BE2C (cell line): ENCODE data around the gene SWSAP1.

ENCODE experiments used
- DNase-seq: peaks from one replicate; pipeline ENCODE4 v3.0.0-alpha.2; 2020
- H3K27me3 ChIP-seq: fragments of 250-450 bp; sonication (Bioruptor Pico); 2 replicates; pipeline ENCODE4 v1.5.1; 2020; ENCODE audit warnings: mild to moderate bottlenecking
- H3K36me3 ChIP-seq: fragments of 250-450 bp; sonication (Bioruptor Pico); 2 replicates; pipeline ENCODE4 v1.5.1; 2020; ENCODE audit warnings: mild to moderate bottlenecking
- H3K4me1 ChIP-seq: fragments of 250-450 bp; sonication (Bioruptor Pico); 2 replicates; pipeline ENCODE4 v1.5.1; 2020
- H3K4me3 ChIP-seq: 2 replicates; pipeline ENCODE4 v1.5.1; 2011; ENCODE audit warnings: low read depth, low read length
- H3K9me3 ChIP-seq: fragments of 250-450 bp; sonication (Bioruptor Pico); 2 replicates; pipeline ENCODE4 v1.5.1; 2020
- TF ChIP-seq, protein P1 (sequence below): IDR thresholded peaks from 2 replicates; pipeline ENCODE4 v1.5.1; 2012; ENCODE audit warnings: mild to moderate bottlenecking, low read depth, low read length

Gene SWSAP1

DNA sequence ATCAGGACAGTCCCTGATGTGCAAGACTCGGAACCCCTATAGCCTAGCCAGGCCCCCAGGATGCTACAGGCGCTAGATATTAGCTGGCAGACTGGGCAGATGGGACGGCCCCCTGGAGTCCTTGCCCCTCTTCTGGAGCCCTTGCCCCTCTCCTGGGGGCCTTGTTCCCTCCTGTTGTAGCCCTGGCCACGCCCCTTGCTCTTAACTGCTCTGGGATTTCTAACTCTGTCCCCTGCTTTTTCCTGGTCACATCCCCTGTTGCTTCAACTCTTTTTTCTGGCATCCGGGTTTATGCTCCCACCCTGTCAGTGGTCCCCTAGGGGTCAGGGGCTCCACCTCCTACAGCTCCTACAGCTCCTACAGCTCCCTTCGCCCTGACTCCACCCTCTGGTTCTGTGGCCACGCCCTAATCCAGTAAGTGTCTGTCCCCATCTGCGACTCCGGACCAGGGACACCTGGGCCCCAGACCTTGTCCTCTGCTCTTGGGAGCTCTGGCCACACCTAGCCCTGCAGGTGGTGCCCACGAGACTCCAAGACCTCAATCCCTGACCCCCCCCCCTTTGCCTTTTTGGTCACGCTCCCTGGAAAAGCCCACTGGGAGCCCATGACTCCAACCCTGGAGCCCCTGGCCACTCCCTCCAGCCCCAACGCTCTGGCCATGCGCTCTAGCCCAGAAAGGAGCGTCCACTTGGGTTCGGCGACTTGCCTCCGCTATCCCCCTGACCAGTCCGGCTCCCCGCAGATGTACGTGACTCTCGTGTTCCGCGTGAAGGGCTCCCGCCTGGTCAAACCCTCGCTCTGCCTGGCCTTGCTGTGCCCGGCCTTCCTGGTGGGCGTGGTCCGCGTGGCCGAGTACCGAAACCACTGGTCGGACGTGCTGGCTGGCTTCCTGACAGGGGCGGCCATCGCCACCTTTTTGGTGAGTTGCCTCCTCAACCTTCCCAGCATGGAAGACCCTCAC is 12.4 kb upstream of the SWSAP1 start:
- no peak for DNase-seq
- TF ChIP-seq, protein P1, sequence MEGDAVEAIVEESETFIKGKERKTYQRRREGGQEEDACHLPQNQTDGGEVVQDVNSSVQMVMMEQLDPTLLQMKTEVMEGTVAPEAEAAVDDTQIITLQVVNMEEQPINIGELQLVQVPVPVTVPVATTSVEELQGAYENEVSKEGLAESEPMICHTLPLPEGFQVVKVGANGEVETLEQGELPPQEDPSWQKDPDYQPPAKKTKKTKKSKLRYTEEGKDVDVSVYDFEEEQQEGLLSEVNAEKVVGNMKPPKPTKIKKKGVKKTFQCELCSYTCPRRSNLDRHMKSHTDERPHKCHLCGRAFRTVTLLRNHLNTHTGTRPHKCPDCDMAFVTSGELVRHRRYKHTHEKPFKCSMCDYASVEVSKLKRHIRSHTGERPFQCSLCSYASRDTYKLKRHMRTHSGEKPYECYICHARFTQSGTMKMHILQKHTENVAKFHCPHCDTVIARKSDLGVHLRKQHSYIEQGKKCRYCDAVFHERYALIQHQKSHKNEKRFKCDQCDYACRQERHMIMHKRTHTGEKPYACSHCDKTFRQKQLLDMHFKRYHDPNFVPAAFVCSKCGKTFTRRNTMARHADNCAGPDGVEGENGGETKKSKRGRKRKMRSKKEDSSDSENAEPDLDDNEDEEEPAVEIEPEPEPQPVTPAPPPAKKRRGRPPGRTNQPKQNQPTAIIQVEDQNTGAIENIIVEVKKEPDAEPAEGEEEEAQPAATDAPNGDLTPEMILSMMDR, result no peak
- H3K9me3 ChIP-seq, result no peaks in the 10 kb centered on the region
- no peaks in the 10 kb centered on the region for H3K27me3 ChIP-seq
- no peak overlapping the region for H3K4me3 ChIP-seq
- H3K36me3 ChIP-seq, result peaks cover 4% of the 10 kb centered on the region; the same call in 1 of the 2 replicates
- no peaks in the 10 kb centered on the region for H3K4me1 ChIP-seq

DNA sequence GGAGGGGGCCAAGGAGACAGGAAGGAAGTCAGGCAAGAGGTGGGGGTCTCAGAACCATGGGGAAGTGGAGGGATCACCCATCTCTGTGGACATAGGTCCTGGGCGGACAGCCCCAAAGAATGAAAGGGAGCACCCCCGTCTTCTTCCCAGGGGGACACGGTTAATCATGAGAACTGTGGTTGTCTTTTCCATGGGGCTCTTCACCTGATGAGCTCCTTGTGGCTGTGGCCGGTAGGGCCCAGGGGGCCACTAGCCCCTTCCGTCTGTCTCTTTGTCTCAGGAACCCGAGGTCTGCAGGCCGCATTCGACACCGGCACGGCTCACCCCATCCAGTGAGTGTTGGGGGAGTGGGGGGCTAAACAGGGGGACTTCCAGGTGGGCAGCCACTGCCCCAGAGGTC is 10.6 kb upstream of the SWSAP1 start:
- H3K9me3 ChIP-seq, result no peaks in the 10 kb centered on the region
- peaks cover 4% of the 10 kb centered on the region; the same call in 1 of the 2 replicates for H3K36me3 ChIP-seq
- no peak overlapping the region for H3K4me3 ChIP-seq
- no peak for DNase-seq
- no peaks in the 10 kb centered on the region for H3K4me1 ChIP-seq
- no peaks in the 10 kb centered on the region for H3K27me3 ChIP-seq
- TF ChIP-seq, protein P1, result no peak

- TF ChIP-seq, protein P1, result no peak
- no peaks in the 10 kb centered on the region for H3K27me3 ChIP-seq
- peaks cover 4% of the 10 kb centered on the region; the same call in 1 of the 2 replicates for H3K36me3 ChIP-seq
- H3K4me3 ChIP-seq, result no peak overlapping the region
- no peak for DNase-seq
- H3K9me3 ChIP-seq, result no peaks in the 10 kb centered on the region
- H3K4me1 ChIP-seq, result no peaks in the 10 kb centered on the region
These were observed 10.1 kb upstream of the SWSAP1 start for GRCh38 chr19:11364296-11364904.

- Histone ChIP-seq H3K27me3 (no peaks in the 10 kb centered on the region), H3K4me1 (no peaks in the 10 kb centered on the region), H3K36me3 (peaks cover 4% of the 10 kb centered on the region; the same call in 1 of the 2 replicates), H3K4me3 (no peak overlapping the region), H3K9me3 (no peaks in the 10 kb centered on the region)
- TF ChIP-seq, protein P1, result no peak
- no peak for DNase-seq
These were observed 9.5 kb upstream of the SWSAP1 start for GRCh38 chr19:11364935-11365334.

DNA sequence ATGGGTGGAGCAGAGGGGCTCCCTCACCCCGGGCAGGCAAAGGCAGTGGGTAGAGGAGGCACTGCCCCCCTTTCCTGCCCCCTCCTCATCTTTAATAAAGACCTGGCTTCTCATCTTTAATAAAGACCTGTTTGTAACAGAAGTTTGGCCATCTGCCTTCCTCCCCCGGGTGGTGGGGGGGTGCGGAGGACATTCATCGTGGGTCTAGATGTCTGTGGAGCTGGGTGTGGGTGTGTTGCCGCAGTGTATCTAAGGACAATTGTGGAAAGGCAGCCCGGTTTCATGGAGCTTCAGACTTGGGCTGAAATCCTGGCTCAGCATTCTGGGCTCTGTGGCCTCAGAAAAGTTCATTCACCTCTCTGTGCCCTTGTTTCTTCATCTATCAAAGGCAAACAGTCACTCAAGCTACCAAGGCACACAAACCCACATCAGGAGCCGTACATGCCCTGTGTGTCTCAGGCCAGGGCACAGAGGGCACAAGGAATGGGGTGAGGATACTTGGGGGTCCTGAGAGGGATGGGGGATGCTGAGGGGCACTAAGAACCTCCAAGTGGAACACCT is 8.8 kb upstream of the SWSAP1 start:
- Histone ChIP-seq H3K4me3 (no peak overlapping the region), H3K9me3 (no peaks in the 10 kb centered on the region), H3K27me3 (no peaks in the 10 kb centered on the region), H3K4me1 (no peaks in the 10 kb centered on the region), H3K36me3 (peaks cover 4% of the 10 kb centered on the region; the same call in 1 of the 2 replicates)
- TF ChIP-seq, protein P1, result no peak
- DNase-seq, result no peak
